Erythroblast (primary cell): ENCODE measurements around the gene CDK14.

Experiments used
- GATA1 ChIP-seq: IDR thresholded peaks from 2 replicates; pipeline ENCODE4 v1.6.1; 2011; ENCODE audit warnings: low read depth, mild to moderate bottlenecking, control low read depth, low read length, moderate library complexity
- POLR2A ChIP-seq: IDR thresholded peaks from 2 replicates; pipeline ENCODE4 v1.6.1; 2011; ENCODE audit warnings: mild to moderate bottlenecking, low read length

GRCh38 chr7:90689260-90689659 lies 93.1 kb downstream of the CDK14 start:
- no peak for TF ChIP-seq POLR2A
- TF ChIP-seq GATA1: no peak
